HepG2 (cell line): ENCODE measurements around the gene CPLX1. TPM values are rescaled to one million over a fixed set of nuclear protein-coding genes. Genes with fewer than 3 reads are reported as not detected.

ENCODE experiments used
- ATAC-seq: fragments of 200-7000 bp; cut with Tn5 transposase; 3 replicates; pipeline ENCODE4 v1.9.1; 2020; ENCODE audit warnings: mild to moderate bottlenecking, moderate library complexity
- BruUV-seq: library from RNA; stranded (reverse); fragments of 400-500 nt; replicated peaks from 2 replicates; lab custom pipeline; 2021; lab: Mats Ljungman, UMichigan
- CTCF ChIA-PET: fragments of 300-600 bp; formaldehyde crosslinking; extraction: SDS; loops from one replicate; lab custom pipeline; 2021; ENCODE audit warnings: low total read pairs, inconsistent platforms, low intra/inter-chr PET ratio; lab: Yijun Ruan, JAX
- POLR2A ChIA-PET: fragments of 350-600 bp; sonication (Branson Sonifier 250); formaldehyde crosslinking; loops from one replicate; lab custom pipeline; 2020; ENCODE audit warnings: antibody characterized with exemption, inconsistent platforms; lab: Yijun Ruan, JAX
- DNase-seq: peaks from one replicate; pipeline ENCODE4 v3.0.0-alpha.2; 2015; ENCODE audit warnings: low spot score
- FAIRE-seq: peaks from 3 replicates; lab custom pipeline; 2011; peaks lifted over from hg19 to GRCh38; lab: Jason Lieb, UNC
- H2AFZ ChIP-seq: one replicate; pipeline ENCODE4 v1.6.1; 2011; ENCODE audit warnings: low read length, inconsistent platforms
- H3K27ac ChIP-seq: fragments of 300-600 bp; 3 replicates; pipeline ENCODE4 v1.8.0; 2011; ENCODE audit warnings: mixed run types, mild to moderate bottlenecking, mixed read lengths, low read length, inconsistent platforms; ENCODE audit not compliant: insufficient read depth; ENCODE audit errors: extremely low read length
- H3K27me3 ChIP-seq, 2 experiments: fragments of 200-600 bp in 1 of 2; 2 replicates in 1 of 2; 3 replicates in 1 of 2; pipeline versions ENCODE4 v1.6.0 to v1.8.0; 2011; ENCODE audit warnings: low read length in 2 of 2, mild to moderate bottlenecking in 2 of 2, moderate library complexity in 2 of 2, inconsistent platforms in 1 of 2; ENCODE audit not compliant: insufficient read depth in 2 of 2, control insufficient read depth in 1 of 2
- H3K36me3 ChIP-seq, 2 experiments: fragments of 200-600 bp in 1 of 2; replicated peaks in 1 of 2; 2 replicates in 1 of 2; 3 replicates in 1 of 2; pipeline versions ENCODE4 v1.5.1 to v1.8.0; 2011; ENCODE audit warnings: low read length in 2 of 2, inconsistent platforms in 1 of 2; ENCODE audit not compliant: insufficient read depth in 2 of 2, control insufficient read depth in 1 of 2
- H3K4me1 ChIP-seq: 2 replicates; pipeline ENCODE4 v1.5.1; 2012; ENCODE audit warnings: low read length, inconsistent platforms; ENCODE audit not compliant: insufficient read depth
- H3K4me2 ChIP-seq: 2 replicates; pipeline ENCODE4 v1.6.0; 2011; ENCODE audit warnings: low read depth, low read length, inconsistent platforms
- H3K4me3 ChIP-seq, 3 experiments: fragments of 200-600 bp in 1 of 3; sonication (generic), shearing (Covaris generic) in 1 of 3; replicated peaks in 1 of 3; 2 replicates each; pipeline ENCODE4 v1.5.1; 2011 to 2016; ENCODE audit warnings: low read length in 3 of 3, inconsistent platforms in 2 of 3, low read depth in 2 of 3, mild to moderate bottlenecking in 2 of 3, control low read depth in 1 of 3, mixed read lengths in 1 of 3; ENCODE audit not compliant: insufficient read depth in 1 of 3
- H3K79me2 ChIP-seq: one replicate; pipeline ENCODE4 v1.6.1; 2011; ENCODE audit warnings: low read length, inconsistent platforms; ENCODE audit not compliant: insufficient read depth
- H3K9ac ChIP-seq: 2 replicates; pipeline ENCODE4 v1.6.0; 2011; ENCODE audit warnings: mild to moderate bottlenecking, low read depth, low read length, inconsistent platforms; ENCODE audit not compliant: insufficient read depth
- H3K9me3 ChIP-seq: 2 replicates; pipeline ENCODE4 v1.5.1; 2012; ENCODE audit warnings: mild to moderate bottlenecking, low read length
- H4K20me1 ChIP-seq: 2 replicates; pipeline ENCODE4 v1.6.0; 2011; ENCODE audit warnings: inconsistent platforms, mild to moderate bottlenecking, low read length, moderate library complexity; ENCODE audit not compliant: insufficient read depth
- CEBPB ChIP-seq: IDR thresholded peaks from 2 replicates; pipeline ENCODE4 v1.6.1; 2011; ENCODE audit warnings: low read depth, low read length, improper control_type of control experiment, borderline replicate concordance
- CEBPG ChIP-seq: IDR thresholded peaks from 2 replicates; pipeline ENCODE4 v1.6.1; 2016
- FOXK1 ChIP-seq: sonication (generic); formaldehyde crosslinking; IDR thresholded peaks from 2 replicates; pipeline ENCODE4 v1.4.0; 2020; ENCODE audit warnings: low read depth, missing genetic modification reagents, borderline replicate concordance
- SMARCC2 ChIP-seq: fragments of 450-650 bp; IDR thresholded peaks from 2 replicates; pipeline ENCODE4 v1.6.1; 2017; ENCODE audit warnings: antibody characterized with exemption, mild to moderate bottlenecking
- SNRNP70 ChIP-seq: fragments of 200-400 bp; formaldehyde crosslinking; IDR thresholded peaks from 2 replicates; pipeline ENCODE4 v1.6.1; 2017; ENCODE audit warnings: mild to moderate bottlenecking, low read depth, low read length, moderate library complexity
- ZFP36L1 ChIP-seq: sonication (generic); formaldehyde crosslinking; IDR thresholded peaks from 2 replicates; pipeline ENCODE4 v1.8.0; 2022; ENCODE audit warnings: mild to moderate bottlenecking, missing genetic modification reagents, moderate library complexity
- ZFX ChIP-seq: sonication (generic); formaldehyde crosslinking; IDR thresholded peaks from 2 replicates; pipeline ENCODE4 v1.4.0; 2020; ENCODE audit warnings: mild to moderate bottlenecking, low read depth, missing genetic modification reagents, moderate library complexity
- ZMAT3 ChIP-seq: sonication (generic); formaldehyde crosslinking; conservative IDR thresholded peaks from 2 replicates; pipeline ENCODE4 v1.7.0; 2021; ENCODE audit warnings: missing genetic modification reagents
- ZNF660 ChIP-seq: sonication (generic); formaldehyde crosslinking; IDR thresholded peaks from 2 replicates; pipeline ENCODE4 v1.5.1; 2020; ENCODE audit warnings: mild to moderate bottlenecking, low read depth, missing genetic modification reagents, borderline replicate concordance
- ZNF749 ChIP-seq: sonication (generic); formaldehyde crosslinking; IDR thresholded peaks from 2 replicates; pipeline ENCODE4 v1.8.0; 2022; ENCODE audit warnings: mild to moderate bottlenecking, missing genetic modification reagents, moderate library complexity, borderline replicate concordance
- ZNF75D ChIP-seq: sonication (generic); formaldehyde crosslinking; IDR thresholded peaks from 2 replicates; pipeline ENCODE4 v1.8.1; 2023; ENCODE audit warnings: missing genetic modification reagents, mild to moderate bottlenecking, borderline replicate concordance
- ZNF790 ChIP-seq: sonication (generic); formaldehyde crosslinking; IDR thresholded peaks from 2 replicates; pipeline ENCODE4 v1.8.0; 2022; ENCODE audit warnings: missing genetic modification reagents, mild to moderate bottlenecking, borderline replicate concordance
- WGBS: methylation state at CpG from one replicate; pipeline ENCODE4 v1.1.6; 2017; ENCODE audit warnings: low lambda C conversion rate; 5-methylcytosine and 5-hydroxymethylcytosine counted together
- in situ Hi-C: cut with HindIII; loops from 2 replicates; pipeline ENCODE4 v1.10.0; 2017; ENCODE audit warnings: low pct_unique_long_range_greater_than_20kb; ENCODE audit not compliant: extremely low pct_ligation_motif_present
- intact Hi-C: fragments of 100-400 bp; cut with micrococcal nuclease; formaldehyde crosslinking; loops from one replicate; pipeline ENCODE4 v1.10.0; 2022; ENCODE audit not compliant: unreplicated experiment
- polyA plus RNA-seq, 8 experiments: library from polyadenylated mRNA; depleted of rRNA in 3 of 8; stranded (reverse) in 7 of 8; unstranded in 1 of 8; fragments of >200 nt; fragmentation: Illumina TruSeq in 4 of 8; extraction: Trizol in 4 of 8; gene quantifications; 2 replicates each; pipeline versions ENCODE4 v1.2.1 to v1.2.3, GENCODE V29; 2011 to 2016; ENCODE audit warnings: low read depth in 4 of 8, missing spikeins in 1 of 8, mixed read lengths in 1 of 8; ENCODE audit not compliant: insufficient read depth in 1 of 8
- total RNA-seq, 5 experiments: library from RNA; depleted of rRNA; stranded (reverse); fragments of >200 nt; fragmentation: Illumina TruSeq; extraction: Trizol; gene quantifications; 2 replicates each; pipeline ENCODE4 v1.2.3, GENCODE V29; 2016; ENCODE audit warnings: low read depth in 1 of 5
- TF ChIP-seq, protein P1 (sequence below): sonication (generic); formaldehyde crosslinking; IDR thresholded peaks from 2 replicates; pipeline ENCODE4 v1.5.1; 2020; ENCODE audit warnings: mild to moderate bottlenecking, missing genetic modification reagents, moderate library complexity

The CPLX1 gene
- total and polyA plus RNA-seq, 2 of the 13 experiments (the other 11 are each of a cell fraction or from before 2014, with no cell fraction given), result 0.18 TPM

GRCh38 chr4:856225-856901 is 30.4 kb upstream of the CPLX1 start:
- Histone ChIP-seq H3K4me1 (no peaks in the 10 kb centered on the region), H3K9ac (no peak overlapping the region), H3K27me3 (no peaks in the 10 kb centered on the region), H3K79me2 (no peaks in the 10 kb centered on the region), H3K36me3 (peaks cover 9 to 34% of the 10 kb centered on the region in 2 experiments; a peak in 4 of 5 replicates), H4K20me1 (no peaks in the 10 kb centered on the region), H3K4me3 (no peak overlapping the region), H3K9me3 (no peaks in the 10 kb centered on the region), H2AFZ (no peak overlapping the region), H3K27ac (no peak overlapping the region), H3K4me2 (no peak overlapping the region)
- DNase-seq (no peak), FAIRE-seq (no peak), ATAC-seq (no peak)
- POLR2A ChIA-PET, result no interaction called here
- WGBS, result 94% methylated on average over 3 of the region's 3 CpGs
- BruUV-seq, result no TSS peak
- intact Hi-C loops, result no loop called here
- CTCF ChIA-PET, result no interaction called here
- in situ Hi-C loops, result no loop called here
- TF ChIP-seq SMARCC2, result no peak
- TF ChIP-seq FOXK1 (CRISPR knock-in tag), result no peak
- no peak for TF ChIP-seq ZNF75D
- no peak for TF ChIP-seq SNRNP70
- no peak for TF ChIP-seq ZNF749
- no peak for TF ChIP-seq ZMAT3 (CRISPR knock-in tag)
- TF ChIP-seq ZFP36L1 (CRISPR knock-in tag), result no peak
- TF ChIP-seq ZNF660, result no peak

DNA sequence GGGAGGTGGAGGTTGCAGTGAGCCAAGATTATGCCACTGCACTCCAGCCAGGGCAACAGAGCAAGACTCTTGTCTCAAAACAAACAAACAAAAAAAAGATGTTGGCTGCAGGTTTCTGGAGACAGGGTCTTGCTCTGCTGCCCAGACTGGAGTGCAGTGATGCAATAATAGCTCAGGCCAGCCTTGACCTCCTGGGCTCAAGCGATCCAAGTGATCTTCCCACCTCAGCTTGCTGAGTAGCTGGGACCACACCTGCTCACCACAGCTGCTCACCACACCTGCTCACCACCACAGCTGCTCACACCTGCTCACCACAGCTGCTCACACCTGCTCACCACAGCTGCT is 29.9 kb upstream of the CPLX1 start:
- Histone ChIP-seq H3K4me3 (no peak overlapping the region), H3K36me3 (peaks cover 9 to 36% of the 10 kb centered on the region in 2 experiments; a peak in 4 of 5 replicates), H4K20me1 (no peaks in the 10 kb centered on the region), H3K4me2 (no peak overlapping the region), H3K27ac (no peak overlapping the region), H3K79me2 (no peaks in the 10 kb centered on the region), H3K4me1 (no peaks in the 10 kb centered on the region), H3K9ac (no peak overlapping the region), H3K9me3 (no peaks in the 10 kb centered on the region), H2AFZ (no peak overlapping the region), H3K27me3 (no peaks in the 10 kb centered on the region)
- ChIA-PET CTCF (no interaction called here), POLR2A (no interaction called here)
- in situ Hi-C loops, result no loop called here
- ATAC-seq (no peak), FAIRE-seq (no peak), DNase-seq (no peak)
- intact Hi-C loops, result no loop called here
- WGBS, result no CpG with 5 or more reads among the region's 1 CpG
- no TSS peak for BruUV-seq
- no peak for TF ChIP-seq ZNF790 (CRISPR knock-in tag)
- TF ChIP-seq, protein P1, sequence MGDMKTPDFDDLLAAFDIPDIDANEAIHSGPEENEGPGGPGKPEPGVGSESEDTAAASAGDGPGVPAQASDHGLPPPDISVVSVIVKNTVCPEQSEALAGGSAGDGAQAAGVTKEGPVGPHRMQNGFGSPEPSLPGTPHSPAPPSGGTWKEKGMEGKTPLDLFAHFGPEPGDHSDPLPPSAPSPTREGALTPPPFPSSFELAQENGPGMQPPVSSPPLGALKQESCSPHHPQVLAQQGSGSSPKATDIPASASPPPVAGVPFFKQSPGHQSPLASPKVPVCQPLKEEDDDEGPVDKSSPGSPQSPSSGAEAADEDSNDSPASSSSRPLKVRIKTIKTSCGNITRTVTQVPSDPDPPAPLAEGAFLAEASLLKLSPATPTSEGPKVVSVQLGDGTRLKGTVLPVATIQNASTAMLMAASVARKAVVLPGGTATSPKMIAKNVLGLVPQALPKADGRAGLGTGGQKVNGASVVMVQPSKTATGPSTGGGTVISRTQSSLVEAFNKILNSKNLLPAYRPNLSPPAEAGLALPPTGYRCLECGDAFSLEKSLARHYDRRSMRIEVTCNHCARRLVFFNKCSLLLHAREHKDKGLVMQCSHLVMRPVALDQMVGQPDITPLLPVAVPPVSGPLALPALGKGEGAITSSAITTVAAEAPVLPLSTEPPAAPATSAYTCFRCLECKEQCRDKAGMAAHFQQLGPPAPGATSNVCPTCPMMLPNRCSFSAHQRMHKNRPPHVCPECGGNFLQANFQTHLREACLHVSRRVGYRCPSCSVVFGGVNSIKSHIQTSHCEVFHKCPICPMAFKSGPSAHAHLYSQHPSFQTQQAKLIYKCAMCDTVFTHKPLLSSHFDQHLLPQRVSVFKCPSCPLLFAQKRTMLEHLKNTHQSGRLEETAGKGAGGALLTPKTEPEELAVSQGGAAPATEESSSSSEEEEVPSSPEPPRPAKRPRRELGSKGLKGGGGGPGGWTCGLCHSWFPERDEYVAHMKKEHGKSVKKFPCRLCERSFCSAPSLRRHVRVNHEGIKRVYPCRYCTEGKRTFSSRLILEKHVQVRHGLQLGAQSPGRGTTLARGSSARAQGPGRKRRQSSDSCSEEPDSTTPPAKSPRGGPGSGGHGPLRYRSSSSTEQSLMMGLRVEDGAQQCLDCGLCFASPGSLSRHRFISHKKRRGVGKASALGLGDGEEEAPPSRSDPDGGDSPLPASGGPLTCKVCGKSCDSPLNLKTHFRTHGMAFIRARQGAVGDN (CRISPR knock-in tag), result no peak
- peak; percentile 47; the same call in 1 of the 2 replicates for TF ChIP-seq CEBPB
- 0 out of 2 replicates have a peak, but pooled peaks have one; percentile 5 for TF ChIP-seq CEBPG (CRISPR knock-in tag)
- no peak for TF ChIP-seq ZFX (CRISPR knock-in tag)
